ENCODE measurements around the gene PNPLA3.

Gene PNPLA3

DNA sequence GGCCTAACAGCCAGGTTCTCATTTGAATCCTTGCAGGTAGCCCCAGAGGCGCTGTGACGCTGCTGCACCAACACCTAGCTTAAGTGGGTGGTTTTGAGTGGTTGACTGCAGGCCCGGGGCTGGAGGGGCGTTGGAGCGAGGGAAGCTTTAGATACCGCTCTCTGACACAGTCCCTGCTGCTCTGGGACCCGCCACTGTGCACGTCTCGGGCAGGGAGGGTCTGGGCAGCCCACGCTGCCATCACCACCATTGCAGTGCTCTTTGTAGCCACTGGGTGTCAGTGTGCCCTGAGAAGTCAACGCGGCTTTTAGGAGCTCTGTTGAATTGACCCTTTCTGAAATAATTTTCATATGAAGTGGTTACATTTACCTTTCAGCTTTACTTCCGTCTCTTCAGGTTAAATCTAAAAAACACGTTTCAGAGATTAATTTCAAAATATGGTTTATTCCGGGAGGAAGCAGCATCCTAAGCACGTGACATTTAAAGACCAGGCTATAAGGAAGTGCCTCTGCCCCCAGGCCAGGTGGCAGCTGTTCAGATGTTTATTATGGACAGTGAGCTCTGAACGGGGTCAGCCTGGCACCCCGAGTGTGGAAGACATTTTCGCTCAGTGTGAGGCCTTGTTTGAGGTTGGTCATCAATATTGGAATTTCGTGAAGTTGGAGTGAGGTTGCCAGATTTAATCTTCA lies 69.6 kb downstream of the PNPLA3 start:
- DNase-seq (ENCODE audit: low spot score), result peak; percentile 77

DNA sequence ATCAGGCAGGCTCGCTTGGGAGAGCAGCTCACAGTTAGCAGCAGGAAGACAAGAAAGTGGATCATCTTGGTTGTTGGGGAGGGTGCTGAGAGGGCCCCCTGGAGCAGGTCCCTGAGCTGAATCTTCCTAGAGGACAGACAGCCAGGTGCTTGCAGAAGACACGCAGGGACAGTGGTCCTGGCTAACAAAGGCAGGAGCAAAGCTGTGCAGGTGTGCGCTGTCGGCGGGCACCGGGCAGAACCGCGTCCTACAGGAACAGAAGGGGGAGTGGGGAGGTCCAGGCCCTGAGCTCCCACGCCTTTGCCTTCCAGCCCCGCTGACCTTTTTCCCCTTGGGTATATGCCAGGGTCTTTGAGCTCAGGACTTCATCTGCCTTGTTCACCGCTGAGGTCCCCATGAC lies 70.4 kb downstream of the PNPLA3 start:
- no peak for DNase-seq (ENCODE audit: low spot score)

- DNase-seq (ENCODE audit: low spot score), result no peak
Measured at GRCh38 chr22:43994416-43994815, 70.8 kb downstream of the PNPLA3 start.

DNA sequence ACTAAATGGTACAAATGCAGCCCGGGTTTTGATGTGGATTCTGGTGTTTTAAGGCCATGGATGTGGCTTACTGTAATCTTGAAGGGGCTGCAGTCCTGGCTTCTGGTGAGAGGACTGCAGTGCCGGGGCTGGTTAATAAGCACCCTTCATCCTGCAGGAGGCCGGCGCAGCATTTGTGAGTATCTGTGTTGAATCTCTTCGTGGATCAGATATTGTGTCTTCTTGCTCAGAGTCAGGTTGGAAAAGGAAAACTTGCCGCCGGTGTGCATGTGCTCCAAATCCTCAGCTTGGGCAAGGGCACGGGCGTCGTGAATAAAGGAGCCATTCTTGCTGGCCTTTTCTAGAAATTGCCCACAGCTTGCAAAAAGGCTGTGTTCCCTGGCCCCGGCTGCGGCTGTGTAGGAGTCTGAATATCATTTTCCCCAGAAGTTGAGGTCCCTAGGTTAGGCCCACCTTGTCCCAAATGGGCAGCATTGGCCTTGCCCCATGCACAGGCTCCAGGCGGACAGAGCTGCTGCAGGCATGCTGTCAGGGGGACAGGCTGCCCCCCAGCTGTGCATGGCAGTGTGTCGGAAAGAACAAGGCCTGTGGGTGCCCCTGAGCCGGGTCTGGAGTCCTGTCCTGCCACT lies 71.6 kb downstream of the PNPLA3 start:
- DNase-seq (ENCODE audit: low spot score), result no peak

GRCh38 chr22:43995798-43996169 lies 72.2 kb downstream of the PNPLA3 start:
- DNase-seq (ENCODE audit: low spot score), result no peak

DNA sequence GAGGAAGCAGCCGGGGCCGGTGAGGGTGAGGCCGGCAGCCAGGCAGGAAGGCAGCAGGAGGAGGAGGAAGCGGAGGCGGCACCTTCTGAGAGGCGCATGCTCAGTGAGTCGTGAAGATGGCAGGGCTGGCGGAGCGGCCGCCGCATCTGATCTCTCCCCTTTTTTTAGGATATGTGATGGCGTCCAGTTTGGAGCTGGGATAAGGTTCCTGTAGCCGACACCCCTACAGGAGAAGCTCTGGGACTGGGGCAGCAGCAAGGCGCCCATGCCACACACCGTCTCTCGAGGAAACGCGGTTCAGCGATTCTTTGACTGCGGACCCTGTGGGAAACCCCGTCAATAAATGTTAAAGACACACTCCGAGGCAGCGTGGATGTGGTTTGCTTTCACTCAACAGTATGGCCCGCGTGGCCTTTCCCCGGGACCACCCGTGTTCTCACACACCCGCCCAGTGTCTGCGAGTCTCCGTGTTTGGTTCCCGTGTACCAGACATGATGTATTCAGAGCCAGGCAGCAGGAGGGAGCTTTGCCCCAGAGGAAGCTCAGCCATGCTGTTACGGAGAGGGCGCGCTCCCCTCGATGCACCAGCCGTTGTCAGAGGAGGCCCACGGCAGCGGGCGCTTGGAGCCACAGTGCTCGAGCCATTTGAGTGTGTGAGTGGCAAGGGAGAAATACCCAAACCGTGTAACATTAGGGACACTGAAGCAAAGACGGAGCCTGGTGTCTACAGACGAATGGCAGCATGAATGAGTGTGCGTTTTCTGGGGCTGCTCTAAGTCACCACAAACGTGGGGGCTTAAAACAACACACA lies 72.8 kb downstream of the PNPLA3 start:
- DNase-seq (ENCODE audit: low spot score), result no peak

GRCh38 chr22:43996981-43997265 lies 73.3 kb downstream of the PNPLA3 start:
- no peak for DNase-seq (ENCODE audit: low spot score)
